CD4-positive, alpha-beta T cell treated with Interleukin-21 for 1 hour (primary cell): ENCODE results near the gene MXRA7.
A peak's percentile ranks its signal among the peaks of the same experiment; 100 is the strongest.

Experiments used
- DNase-seq: peaks from one replicate; pipeline ENCODE4 v3.0.0-alpha.2; 2020

MXRA7 gene

DNA sequence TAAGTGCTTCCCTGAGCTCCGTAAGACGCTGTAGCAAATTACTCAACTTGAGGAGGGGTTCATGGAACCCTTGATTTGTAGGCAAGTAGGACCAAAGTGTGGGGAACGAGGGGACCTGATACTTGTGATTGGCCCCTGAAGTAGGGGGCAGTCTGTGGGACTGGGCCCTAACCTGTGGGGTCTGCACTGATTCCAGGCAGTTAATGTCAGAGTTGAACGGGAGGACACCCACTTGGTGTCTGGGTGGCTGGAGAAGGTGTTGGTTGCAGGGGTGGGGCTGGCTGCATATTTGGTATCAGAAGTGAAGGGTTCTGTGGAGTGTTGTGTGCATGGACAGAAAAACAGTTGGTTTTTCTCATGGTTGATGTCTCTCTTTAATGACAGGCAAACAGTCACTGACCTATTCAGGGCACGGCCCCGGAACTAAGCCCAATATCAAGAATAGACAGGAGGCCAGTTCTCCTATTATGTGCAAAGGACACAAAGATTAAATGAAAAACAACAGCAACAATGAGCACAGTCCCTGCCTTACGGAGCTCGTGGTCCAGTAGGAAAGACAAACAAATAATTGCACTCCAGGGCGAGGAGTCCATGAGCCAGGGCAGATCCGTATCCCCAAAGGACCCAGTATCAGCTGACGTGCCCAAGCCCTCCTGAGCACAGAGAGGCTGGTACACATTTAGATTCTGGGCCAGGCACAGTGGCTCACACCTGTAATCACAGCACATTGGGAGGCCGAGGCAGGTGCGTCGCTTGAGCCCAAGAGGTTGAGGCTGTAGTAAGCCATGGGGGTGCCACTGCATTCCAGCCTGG is 19.2 kb downstream of the MXRA7 start:
- no peak for DNase-seq

DNA sequence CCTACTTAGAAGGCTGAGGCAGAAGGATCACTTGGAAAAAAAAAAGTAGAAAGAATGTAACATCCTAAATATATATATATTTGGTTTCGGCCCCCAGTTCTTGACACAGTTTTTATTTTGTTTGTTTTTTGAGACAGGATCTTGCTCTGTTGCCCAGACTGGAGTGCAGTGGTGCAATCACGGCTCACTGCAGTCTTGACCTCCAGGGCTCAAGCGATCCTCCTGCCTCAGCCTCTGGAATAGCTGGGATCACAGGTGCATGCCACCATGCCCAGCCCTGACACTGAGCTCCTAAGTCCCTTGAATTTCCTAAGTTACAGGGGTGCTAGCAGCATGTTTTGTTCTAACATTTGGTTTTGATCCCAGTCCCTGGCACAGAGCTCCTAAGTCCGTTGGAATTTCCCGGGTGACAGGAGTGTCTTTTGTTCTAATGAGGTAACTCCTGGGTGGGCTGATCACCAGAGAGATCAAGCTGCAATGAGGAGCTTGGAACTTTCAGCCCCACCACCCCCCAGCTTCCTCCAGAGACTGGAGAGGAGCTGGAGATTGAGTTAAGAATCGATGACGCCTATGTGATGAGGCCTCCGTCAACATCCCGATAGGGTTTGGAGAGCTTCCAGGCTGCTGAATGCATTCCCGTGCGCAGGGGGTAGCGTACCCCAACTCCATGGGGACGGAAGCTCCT is 20.0 kb downstream of the MXRA7 start:
- DNase-seq = no peak

DNA sequence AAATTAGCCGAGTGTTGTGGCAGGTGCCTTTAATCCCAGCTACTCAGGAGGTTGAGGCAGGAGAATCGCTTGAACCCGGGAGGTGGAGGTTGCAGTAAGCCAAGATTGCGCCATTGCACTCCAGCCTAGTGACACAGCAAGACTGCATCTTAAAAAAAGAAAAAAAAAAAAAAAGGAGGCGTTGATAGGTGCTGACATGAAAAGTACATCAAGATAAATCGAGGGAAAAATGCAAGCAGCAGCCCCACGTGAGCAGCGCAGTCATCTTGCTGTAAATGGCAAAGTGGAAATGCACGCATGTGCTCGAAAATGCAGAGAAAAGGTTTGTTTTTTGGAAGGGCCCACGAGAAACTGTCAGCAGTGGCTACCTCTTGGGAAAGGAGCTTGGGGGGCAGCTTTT is 20.9 kb downstream of the MXRA7 start:
- no peak for DNase-seq

DNA sequence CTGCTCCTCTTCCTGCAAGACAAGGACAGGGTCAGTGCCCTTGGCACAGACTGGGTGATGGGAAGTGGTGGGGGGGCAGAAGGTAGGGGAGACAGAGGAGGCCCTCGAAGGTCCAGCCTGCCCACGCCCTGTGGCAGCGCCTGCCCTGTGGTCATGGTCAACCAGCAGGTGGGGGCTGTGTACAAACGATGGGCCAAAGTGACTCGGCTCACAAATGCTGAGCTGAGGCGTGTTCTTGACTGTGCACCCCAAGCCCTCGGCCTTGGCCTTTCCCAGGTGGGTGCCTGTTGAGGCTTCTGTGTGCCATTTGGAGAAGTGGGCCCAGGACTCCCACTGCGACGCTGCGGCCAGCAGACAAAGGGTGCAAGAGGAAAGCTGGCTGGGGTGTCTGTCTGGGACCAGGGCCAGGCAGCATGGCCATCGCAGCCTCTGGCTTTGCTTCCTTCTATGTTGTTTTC is 22.6 kb downstream of the MXRA7 start:
- no peak for DNase-seq

DNA sequence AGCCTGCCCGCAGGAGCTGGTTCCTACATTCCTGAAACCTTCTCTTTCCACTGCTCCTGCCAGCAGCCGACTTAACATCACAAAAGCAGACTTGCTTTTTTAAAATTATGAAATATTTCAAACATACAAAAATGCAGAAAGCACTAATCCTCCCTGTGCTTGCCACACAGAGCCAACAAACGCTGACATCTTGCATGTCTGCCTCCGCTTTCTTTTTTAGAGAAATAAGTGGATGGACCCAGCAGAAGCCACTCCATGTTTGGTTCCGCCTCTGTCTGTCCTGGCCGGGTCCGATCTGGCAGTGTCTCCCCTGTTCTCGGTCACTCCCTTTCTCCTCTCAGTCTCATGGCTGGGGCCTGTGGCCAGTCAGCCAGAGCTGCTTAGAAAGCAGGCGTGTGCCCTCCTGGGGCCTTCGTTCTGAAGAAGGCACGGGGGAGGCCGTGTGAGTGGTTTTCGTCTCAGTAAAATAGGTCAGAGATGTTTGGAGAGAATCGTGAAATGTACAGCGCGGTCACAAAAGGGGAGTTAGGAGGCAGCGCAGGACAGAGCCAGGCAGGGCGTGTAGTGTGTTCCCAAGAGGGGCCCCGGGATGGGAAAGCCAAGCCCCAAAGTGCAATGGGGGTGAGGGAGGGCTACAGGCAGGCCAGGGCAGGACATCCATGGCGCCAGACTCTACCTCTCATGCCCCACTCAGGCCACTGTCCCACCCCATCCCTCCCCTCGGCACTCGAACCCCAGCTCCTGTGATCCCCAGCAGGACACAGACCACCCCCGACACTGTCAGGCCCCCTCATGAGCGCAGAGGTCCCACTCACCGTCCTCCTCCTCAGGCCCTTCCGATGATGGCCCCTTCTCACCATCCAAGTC is 23.2 kb downstream of the MXRA7 start:
- no peak for DNase-seq

DNA sequence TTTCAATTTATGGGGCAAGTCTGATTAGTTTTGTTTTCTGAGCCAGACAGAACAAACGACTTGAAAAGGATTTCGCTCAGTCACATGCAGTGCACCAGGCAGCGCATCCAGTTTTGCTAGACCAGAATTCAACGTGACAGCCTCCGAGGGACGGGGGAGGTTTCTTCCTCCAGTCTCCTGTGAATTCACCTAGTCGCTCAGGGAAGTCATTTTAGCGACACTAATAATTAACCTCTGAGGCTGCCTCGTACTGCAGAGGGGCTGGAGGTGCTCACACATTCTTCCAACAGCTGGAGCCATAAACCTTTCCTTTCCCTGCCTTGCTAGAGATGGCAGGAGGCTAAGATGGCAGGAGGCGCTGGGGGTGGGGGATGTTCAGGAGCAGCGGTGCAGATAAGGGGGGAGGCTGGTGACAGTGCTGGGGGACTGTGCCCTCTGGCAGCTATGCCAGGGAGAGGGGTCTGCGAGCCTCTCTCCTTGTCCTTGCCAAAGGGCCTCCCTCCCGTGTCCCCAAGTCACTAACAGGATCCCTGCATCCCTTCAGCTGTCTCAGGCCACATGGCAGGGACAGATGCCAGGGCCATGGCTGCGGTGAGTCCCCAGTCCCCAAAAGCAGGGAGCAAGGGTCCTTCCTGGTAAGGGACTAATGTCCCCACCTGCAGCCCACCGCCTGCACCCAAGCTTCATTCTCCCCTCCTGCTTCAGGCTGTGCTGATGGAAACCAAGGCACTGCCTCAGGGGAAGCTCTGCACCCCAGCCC is 24.0 kb downstream of the MXRA7 start:
- DNase-seq = no peak

DNA sequence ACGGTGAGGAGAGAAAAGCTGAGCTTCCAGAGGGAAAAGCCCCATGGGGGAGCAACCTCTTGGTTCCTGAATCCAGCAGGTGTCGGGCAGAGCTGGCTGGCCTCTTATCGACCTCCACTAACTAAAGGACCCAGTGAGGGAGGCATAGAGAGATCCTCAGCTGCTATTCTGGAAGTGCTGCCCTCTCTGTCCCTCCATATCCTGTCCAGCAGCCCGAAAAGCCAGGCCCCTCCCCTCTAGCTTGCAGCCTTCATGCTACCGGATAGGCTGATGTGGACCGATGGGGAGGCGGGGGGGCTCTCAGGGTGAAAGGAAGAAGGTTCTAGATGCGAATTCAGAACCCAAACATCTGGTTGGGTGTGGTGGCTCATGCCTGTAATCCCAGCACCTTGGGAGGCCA is 24.9 kb downstream of the MXRA7 start:
- no peak for DNase-seq

DNA sequence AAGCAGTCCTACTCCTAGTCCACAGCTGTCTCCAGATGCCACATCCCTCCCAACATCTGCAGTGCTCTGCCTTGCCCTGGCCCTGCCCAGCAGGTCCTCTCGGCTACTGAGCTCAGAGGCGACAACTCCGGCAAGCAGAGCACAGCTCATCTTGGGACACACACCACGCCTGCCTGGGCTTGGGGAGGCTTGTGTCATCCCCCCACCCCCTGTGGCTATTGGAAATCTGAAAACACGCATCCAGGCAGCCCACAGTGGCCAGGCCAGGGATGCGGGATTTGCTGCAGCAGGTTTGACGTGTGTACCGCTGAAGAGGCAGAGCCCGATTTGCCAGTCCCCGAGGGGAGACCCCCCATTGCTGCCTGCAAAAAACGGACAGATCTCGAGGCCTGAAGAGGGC is 25.4 kb downstream of the MXRA7 start:
- DNase-seq = no peak

DNA sequence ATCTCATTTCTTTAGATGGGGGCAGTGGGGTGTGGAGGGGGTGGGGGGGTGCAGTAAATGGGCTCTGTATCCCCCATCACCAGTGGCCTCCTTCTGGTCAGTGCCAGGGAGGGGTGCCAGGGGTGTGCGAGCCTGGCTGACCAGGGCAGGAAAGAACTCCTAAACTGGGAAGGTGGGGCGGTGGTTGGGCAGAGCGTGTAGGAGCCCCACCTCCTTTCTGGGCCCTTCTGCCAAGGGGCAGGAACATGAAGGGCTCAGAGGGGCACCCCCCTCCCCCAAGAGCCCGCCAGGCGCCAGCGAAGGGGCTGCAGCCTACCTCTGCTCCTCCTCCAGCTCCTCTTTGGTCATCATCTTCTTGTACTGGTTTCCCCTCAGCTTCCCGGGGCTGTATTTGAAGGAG is 26.0 kb downstream of the MXRA7 start:
- no peak for DNase-seq

DNA sequence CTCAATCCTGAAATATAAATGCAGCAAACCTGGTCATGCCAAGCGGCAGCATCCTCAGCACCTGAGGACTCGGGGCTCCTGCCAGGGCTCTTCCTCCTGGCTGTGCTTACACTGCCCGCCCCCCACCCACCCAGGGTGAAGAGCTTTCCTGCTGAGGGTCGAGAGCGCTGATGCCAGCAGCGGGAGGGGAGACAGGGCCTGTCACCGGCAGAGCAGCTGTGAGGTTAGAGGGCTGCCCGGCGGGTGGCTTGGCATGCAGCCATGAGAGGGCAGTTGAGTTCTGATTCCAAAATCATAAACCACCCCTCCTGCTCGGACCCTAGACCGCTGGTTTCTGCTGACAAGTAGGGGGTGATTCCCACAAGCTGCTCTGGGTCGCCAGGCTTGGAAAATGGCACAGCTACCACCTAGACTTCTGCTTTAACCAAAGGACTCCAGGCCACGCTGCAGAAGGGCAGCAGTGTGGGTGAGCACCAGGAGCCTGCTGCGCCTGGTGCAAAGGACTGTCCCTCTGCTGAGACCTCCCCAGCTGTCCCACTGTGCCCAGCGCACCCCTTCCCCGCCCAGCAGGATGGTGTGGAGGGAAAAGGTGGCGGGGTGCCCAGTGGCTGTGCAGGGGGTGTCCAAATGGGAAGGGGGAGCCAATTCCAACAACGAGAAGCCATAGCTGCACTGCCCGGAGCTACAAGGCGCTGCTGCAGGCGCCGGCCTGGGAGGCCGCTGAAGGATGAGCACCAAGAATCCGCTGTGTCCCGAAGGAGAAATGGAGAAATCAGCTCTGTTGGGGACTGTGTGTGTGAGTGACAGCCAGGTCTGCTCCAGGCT is 26.6 kb downstream of the MXRA7 start:
- DNase-seq = no peak

DNA sequence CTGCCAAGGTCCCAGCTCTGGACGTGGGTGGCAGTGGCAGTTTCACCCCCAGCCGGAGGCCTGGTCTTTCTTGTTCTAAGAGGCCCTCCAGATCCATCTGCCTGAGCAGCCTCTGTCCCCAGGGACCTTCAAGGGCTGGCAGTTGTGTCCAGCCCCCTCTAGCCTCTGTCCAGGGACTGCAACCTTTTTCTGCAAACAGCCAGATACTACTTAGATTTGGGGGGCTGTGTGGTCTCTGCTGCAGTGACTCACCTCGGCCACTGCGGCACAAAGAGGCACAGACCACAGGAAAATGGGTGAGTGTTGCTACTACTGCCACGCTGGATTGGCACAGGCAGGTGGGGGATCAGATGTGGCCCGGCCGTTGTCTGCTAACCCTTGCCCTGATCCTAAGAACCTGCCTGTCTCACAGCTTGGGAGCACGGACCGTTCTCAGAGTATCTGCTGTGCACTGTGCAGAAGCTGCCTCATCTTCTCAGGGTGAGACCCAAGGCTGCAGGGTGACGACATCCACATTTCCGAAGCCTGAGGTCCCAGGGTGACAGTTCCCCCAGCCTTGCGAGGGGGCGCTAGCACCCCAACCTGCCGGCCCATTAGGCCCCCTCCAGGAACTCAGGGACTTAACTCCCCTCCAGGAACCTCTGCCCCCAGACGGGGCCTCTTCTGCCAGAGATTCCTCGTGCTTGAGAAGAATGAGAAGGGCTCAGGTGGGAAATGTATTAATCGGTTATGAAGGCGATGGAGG is 27.6 kb downstream of the MXRA7 start:
- no peak for DNase-seq

DNA sequence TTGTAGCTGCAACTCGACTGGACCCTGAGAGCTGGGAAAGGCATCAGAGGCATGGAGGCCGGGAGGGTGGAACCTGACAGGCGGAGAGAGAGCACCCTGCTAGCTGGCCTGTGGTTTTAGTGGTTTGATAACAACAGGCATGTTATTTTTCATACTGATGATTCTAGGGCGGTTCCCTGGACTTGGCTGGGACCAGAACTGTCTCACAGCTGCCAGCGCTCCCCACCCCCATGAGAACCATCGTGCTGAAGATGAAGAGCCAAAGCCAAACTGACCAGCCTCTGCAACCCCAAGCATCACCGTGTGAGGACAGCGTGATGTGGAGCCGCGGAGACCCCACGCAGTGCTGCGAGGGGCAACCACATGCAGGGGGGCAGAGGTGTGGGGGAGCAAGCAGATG is 28.5 kb downstream of the MXRA7 start:
- peak; percentile 13 for DNase-seq

DNA sequence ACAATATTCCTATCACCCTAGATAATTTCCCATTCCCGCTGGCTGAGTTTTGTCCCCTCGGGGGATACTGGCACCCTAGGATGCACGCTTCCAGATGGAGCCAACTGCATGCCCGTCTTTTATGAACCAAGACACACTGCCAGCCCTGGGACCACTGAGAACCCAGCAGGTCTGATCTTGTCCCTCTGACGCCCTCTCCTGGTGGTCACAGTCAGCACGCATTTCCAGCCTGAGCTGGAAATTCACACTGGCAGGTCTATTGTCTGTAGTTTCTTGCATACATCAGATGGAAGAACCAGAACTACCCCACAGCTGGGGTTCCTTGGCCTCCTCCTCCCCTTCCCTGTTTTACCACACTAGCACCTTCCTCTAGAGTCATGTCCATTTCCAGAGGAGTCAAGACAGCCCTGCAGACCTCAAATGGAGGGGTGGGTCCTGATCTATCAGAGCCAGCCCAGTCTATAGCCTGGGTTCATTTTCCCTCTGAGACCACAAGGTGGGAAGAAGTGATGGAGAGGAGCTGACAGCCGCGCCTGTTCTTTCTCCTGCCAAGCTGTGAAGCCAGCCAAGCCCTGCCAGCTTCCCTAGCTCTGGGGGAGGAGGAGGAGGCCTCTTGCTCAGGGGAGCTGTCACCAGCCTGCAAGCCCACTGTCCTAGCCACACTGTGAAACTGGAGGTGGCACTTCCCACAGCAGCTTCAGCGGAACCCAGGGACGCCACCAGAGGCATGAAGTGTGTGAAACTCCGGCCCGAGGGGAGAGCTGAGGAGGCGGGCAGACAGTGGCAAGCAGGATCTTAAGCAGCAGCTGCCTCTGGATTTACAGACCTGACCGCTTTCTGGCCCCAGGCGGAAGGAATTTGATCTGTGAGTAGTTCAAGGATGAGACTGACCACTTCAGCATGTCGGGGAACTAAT is 29.3 kb downstream of the MXRA7 start:
- DNase-seq = peak; percentile 78

DNA sequence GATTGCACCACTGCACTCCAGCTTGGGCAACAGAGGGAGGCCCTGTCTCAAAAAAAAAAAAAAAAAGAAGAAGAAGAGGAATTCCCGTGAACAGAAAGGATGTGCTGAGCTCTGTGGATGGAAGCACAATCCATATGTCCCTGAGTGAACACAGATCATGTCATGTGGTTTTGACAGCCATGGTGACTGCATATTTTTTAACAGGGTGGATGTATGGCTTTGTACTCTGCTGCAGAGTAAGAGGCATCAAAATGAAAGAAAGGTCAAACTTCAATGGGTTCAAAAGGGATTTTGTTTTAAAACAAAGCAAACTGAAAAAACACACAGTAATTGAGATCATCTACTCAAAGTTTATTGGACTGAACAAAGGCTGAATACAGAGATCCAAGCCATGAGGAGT is 31.5 kb downstream of the MXRA7 start:
- no peak for DNase-seq

DNA sequence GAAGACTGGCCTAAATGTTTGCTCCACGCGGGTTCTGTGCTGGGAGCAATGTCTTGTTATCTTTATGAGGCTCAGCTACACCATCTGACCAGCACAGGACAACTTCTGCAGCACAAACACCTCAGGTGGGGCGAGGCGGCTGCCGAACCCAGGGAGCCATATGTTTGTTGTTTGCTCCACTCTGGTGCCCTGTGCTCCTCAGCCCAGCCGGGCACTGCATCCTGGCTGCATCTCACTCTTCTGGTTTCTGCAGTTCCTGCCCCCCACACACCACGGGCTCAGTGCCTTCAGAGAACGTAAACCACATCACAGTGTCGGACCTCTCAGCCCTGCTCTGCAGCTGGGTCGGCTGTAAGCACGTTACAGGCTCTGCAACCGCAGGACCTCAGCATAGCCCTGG is 32.4 kb downstream of the MXRA7 start:
- DNase-seq = peak; percentile 46

DNA sequence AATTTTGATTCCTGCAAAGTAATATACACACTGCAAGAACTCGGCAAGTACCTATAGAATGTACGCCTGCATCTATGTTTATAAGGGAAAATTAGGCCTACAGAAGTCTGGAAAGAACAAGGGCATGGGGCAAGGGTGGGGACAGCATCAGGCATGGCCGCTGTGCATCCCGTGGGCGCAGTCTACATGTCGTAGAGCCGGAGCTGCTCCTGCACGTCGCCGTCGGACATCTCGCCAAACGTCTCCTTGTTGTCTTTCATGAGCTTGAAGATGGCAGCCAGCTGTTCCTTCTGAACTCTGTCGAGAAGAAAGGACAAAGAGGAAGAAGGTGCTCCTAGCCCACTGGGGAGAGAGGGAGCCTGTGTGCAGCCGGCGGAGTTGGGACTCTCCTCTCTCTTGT is 33.4 kb downstream of the MXRA7 start:
- no peak for DNase-seq

DNA sequence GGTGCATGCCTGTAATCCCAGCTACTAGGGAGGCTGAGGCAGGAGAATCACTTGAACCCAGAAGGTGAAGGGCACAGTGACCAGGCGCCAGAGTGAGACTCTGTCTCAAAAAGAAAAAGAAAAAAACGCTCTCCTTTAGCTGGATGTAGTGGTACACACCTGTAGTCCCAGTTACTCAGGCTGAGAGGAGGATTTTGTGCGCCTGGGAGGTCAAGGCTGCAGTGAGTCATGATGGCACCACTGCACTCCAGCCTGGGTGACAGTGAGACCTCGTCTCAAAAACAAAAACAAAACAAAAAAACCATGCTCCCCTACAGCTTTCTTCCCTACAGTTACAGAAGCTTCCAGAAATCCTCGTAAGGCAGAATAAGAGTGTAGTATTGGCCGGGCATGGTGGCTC is 34.1 kb downstream of the MXRA7 start:
- DNase-seq = no peak

DNA sequence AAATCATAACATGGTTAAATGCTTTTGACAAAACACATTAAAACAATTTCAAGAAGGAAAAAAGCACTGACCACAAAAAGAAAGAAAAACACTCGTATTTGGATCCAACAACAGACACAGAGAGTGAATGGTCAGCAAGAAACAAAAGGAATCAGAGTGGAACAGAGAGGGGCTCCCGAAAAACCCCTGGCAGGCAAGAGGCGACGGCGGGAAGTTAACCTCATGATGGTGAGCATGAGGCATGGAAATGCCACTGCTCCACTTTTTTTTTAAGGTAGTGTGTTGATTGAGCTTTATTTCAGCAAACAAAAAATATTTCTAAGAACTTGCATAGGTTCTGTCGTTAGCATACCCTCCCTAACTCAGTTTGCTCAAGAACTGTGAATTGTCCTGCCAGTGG is 35.1 kb downstream of the MXRA7 start:
- DNase-seq = no peak

DNA sequence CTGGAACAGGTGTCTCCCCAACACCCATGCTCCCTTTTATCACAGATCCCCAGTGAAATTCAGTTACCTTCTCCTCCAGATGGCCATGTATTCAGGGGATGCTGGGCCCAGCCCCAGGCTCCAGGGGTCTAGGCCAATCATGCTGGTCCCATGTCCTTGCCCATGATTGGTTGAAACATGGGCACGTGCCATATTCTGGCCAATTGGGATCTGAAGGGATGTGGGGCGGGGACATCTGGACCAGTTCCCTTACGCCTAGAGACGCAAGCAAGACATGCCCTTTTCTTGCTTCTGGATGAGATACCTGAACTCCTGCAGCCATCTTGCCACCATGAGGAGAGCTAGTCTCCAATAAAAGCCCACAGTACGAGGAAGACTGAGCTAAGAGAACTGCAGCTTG is 36.2 kb downstream of the MXRA7 start:
- DNase-seq = no peak

DNA sequence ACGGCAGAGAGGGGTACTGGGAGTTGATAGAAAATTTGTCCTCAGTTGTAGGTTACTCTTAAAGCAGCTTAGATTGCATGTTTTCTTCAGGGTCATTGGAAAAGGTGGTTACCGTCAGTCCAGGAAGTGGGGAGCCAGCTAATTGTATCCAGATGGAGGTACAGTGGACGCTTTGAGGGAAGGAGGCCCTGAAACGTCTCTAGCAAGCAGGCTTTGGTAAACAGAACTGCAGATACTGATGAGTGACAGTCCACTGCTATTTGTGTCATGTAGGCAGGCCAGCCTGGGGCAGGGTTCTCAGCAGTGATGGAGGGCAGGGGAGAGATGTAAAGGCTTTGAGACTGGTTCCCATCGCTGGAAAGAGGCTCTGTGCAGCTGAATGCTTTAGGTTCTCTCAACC is 37.0 kb downstream of the MXRA7 start:
- DNase-seq = no peak
